Testis (tissue), 3 donors: ENCODE data around the gene RAB28. TPM values are rescaled to one million over a fixed set of nuclear protein-coding genes. Genes with fewer than 3 reads are reported as not detected.

Experiments used
- DNase-seq: peaks from one replicate; pipeline ENCODE4 v3.0.0-alpha.2; 2019
- H3K27ac ChIP-seq, 2 donors: fragments of 200-600 bp; sonication (generic); one replicate each; pipeline ENCODE4 v1.5.1; 2019
- H3K27me3 ChIP-seq: fragments of 200-600 bp; sonication (generic); one replicate; pipeline ENCODE4 v1.5.1; 2019
- H3K36me3 ChIP-seq: fragments of 200-600 bp; sonication (generic); one replicate; pipeline ENCODE4 v1.5.1; 2017; ENCODE audit warnings: low read depth; ENCODE audit errors: missing control alignments
- H3K4me1 ChIP-seq: fragments of 200-600 bp; sonication (generic); one replicate; pipeline ENCODE4 v1.5.1; 2019
- H3K4me3 ChIP-seq, 2 donors: fragments of 200-600 bp; sonication (generic); one replicate each; pipeline ENCODE4 v1.5.1; 2017 to 2019
- H3K9me3 ChIP-seq: fragments of 200-600 bp; sonication (generic); one replicate; pipeline ENCODE4 v1.5.1; 2017
- CTCF ChIP-seq, 3 experiments: fragments of 450-650 bp in 2 of 3; fragments of 200-600 bp in 1 of 3; sonication (generic) in 1 of 3; IDR thresholded peaks; one replicate each; pipeline ENCODE4 v1.5.1; 2016 to 2019; ENCODE audit warnings: antibody characterized with exemption in 3 of 3, mild to moderate bottlenecking in 2 of 3, moderate library complexity in 1 of 3
- POLR2A ChIP-seq: fragments of 450-650 bp; IDR thresholded peaks from one replicate; pipeline ENCODE4 v1.6.1; 2017; ENCODE audit warnings: antibody characterized with exemption, mild to moderate bottlenecking, moderate library complexity
- WGBS, 2 donors: methylation state at CpG; one replicate each; pipeline ENCODE4 v1.1.5; 2018; 5-methylcytosine and 5-hydroxymethylcytosine counted together
- intact Hi-C: fragments of 100-400 bp; cut with DNase I; formaldehyde crosslinking; loops from one replicate; pipeline ENCODE4 v1.15.1; 2023; ENCODE audit warnings: low total_unique reads
- polyA plus RNA-seq: library from polyadenylated mRNA; stranded (reverse); fragments of 350-450 nt; fragmentation: Illumina TruSeq; extraction: RNeasy Lipid Tissue Mini Kit (QIAGEN cat#74804); gene quantifications from one replicate; pipeline ENCODE4 v1.2.3, GENCODE V29; 2014; ENCODE audit warnings: low read depth, low replicate concordance; ENCODE audit not compliant: insufficient read depth
- total RNA-seq, 2 donors: library from RNA; depleted of rRNA; stranded (reverse); fragments of >200 nt; gene quantifications; one replicate each; pipeline ENCODE4 v1.2.3, GENCODE V29; 2016

RAB28 gene
- total and polyA plus RNA-seq, 3 donors from 2014 or later = 30.2 to 65.1 (median 34.3) TPM

- H3K4me3 ChIP-seq = no peak overlapping the region
- no peaks in the 10 kb centered on the region for H3K36me3 ChIP-seq
- no peak overlapping the region for H3K27ac ChIP-seq
- H3K9me3 ChIP-seq = no peaks in the 10 kb centered on the region
- no peaks in the 10 kb centered on the region for H3K27me3 ChIP-seq
- intact Hi-C loops = no loop called here
- TF ChIP-seq POLR2A (no peak), CTCF (IDR thresholded peaks at IDR 0.05) (no peak)
- no peak for DNase-seq
- H3K4me1 ChIP-seq = no peaks in the 10 kb centered on the region
These were observed 27.0 kb upstream of the RAB28 start for GRCh38 chr4:13511101-13511500.

- no peak for DNase-seq
- no peaks in the 10 kb centered on the region for H3K4me1 ChIP-seq
- no peaks in the 10 kb centered on the region for H3K27me3 ChIP-seq
- intact Hi-C loops = no loop called here
- no peak overlapping the region for H3K4me3 ChIP-seq
- WGBS, 2 donors = 70 to 89% methylated on average over 1 of the region's 1 CpG
- no peak for TF ChIP-seq POLR2A
- TF ChIP-seq CTCF (IDR thresholded peaks at IDR 0.05) = no peak
- H3K27ac ChIP-seq = no peak overlapping the region
- no peaks in the 10 kb centered on the region for H3K9me3 ChIP-seq
- H3K36me3 ChIP-seq = no peaks in the 10 kb centered on the region
These were observed 25.3 kb upstream of the RAB28 start for GRCh38 chr4:13509442-13509841.

GRCh38 chr4:13504374-13504773 is 20.2 kb upstream of the RAB28 start:
- DNase-seq = no peak
- H3K36me3 ChIP-seq = no peaks in the 10 kb centered on the region
- TF ChIP-seq POLR2A = no peak
- TF ChIP-seq CTCF (IDR thresholded peaks at IDR 0.05) = no peak
- H3K4me3 ChIP-seq = no peak overlapping the region
- H3K4me1 ChIP-seq = no peaks in the 10 kb centered on the region
- H3K9me3 ChIP-seq = no peaks in the 10 kb centered on the region
- intact Hi-C loops = no loop called here
- WGBS, 2 donors = 94 to 98% methylated on average over 5 of the region's 5 CpGs
- H3K27me3 ChIP-seq = no peaks in the 10 kb centered on the region
- no peak overlapping the region for H3K27ac ChIP-seq

- H3K4me1 ChIP-seq = no peaks in the 10 kb centered on the region
- no peak overlapping the region for H3K27ac ChIP-seq
- H3K9me3 ChIP-seq = no peaks in the 10 kb centered on the region
- DNase-seq = no peak
- intact Hi-C loops = no loop called here
- WGBS, 2 donors = 90 to 96% methylated on average over 1 of the region's 1 CpG
- TF ChIP-seq CTCF (IDR thresholded peaks at IDR 0.05) (no peak), POLR2A (no peak)
- H3K4me3 ChIP-seq = no peak overlapping the region
- no peaks in the 10 kb centered on the region for H3K36me3 ChIP-seq
- no peaks in the 10 kb centered on the region for H3K27me3 ChIP-seq
These were observed 14.3 kb upstream of the RAB28 start for GRCh38 chr4:13498469-13498868.

- TF ChIP-seq POLR2A = no peak
- no peak for TF ChIP-seq CTCF (IDR thresholded peaks at IDR 0.05)
- 70 to 73% methylated on average over 2 of the region's 2 CpGs for WGBS, 2 donors
- no peak overlapping the region for H3K4me3 ChIP-seq
- no peaks in the 10 kb centered on the region for H3K9me3 ChIP-seq
- H3K36me3 ChIP-seq = no peaks in the 10 kb centered on the region
- intact Hi-C loops = no loop called here
- no peaks in the 10 kb centered on the region for H3K4me1 ChIP-seq
- H3K27ac ChIP-seq = no peak overlapping the region
- no peaks in the 10 kb centered on the region for H3K27me3 ChIP-seq
- DNase-seq = no peak
These were observed 12.5 kb upstream of the RAB28 start for GRCh38 chr4:13496605-13497004.
